Lower leg skin (tissue), 4 donors: ENCODE results near the gene PPFIA4. TPM values are rescaled to one million over a fixed set of nuclear protein-coding genes. Genes with fewer than 3 reads are reported as not detected.
A peak's percentile ranks its signal among the peaks of the same experiment; 100 is the strongest.

Experiments
- DNase-seq, 2 donors: peaks; one replicate each; pipeline ENCODE4 v3.0.0-alpha.2; 2019; ENCODE audit warnings: low spot score in 2 of 2
- H3K4me3 ChIP-seq: fragments of 200-600 bp; sonication (generic); 2 replicates; pipeline ENCODE4 v1.5.1; 2017; ENCODE audit warnings: mild to moderate bottlenecking, low read depth; ENCODE audit not compliant: poor library complexity, severe bottlenecking
- CTCF ChIP-seq, 3 donors: fragments of 450-650 bp; IDR thresholded peaks; one replicate each; pipeline ENCODE4 v1.5.1; 2016; ENCODE audit warnings: antibody characterized with exemption in 3 of 3, mild to moderate bottlenecking in 3 of 3, moderate library complexity in 2 of 3
- POLR2A ChIP-seq, 2 donors: fragments of 450-650 bp; IDR thresholded peaks; one replicate each; pipeline ENCODE4 v1.6.1; 2016 to 2017; ENCODE audit warnings: antibody characterized with exemption in 2 of 2, mild to moderate bottlenecking in 1 of 2, moderate library complexity in 1 of 2
- WGBS, 2 donors: methylation state at CpG; one replicate each; pipeline ENCODE4 v1.1.5; 2018; 5-methylcytosine and 5-hydroxymethylcytosine counted together
- intact Hi-C: fragments of 100-400 bp; cut with DNase I; formaldehyde crosslinking; loops from one replicate; pipeline ENCODE4 v1.15.0; 2023; ENCODE audit warnings: low total_unique reads
- total RNA-seq, 4 donors: library from RNA; depleted of rRNA; stranded (reverse); fragments of >200 nt; gene quantifications; one replicate each; pipeline ENCODE4 v1.1.0, GENCODE V29; 2016

PPFIA4 gene
- total RNA-seq, 4 donors from 2014 or later = 1.7 to 4.0 (median 2.8) TPM

DNA sequence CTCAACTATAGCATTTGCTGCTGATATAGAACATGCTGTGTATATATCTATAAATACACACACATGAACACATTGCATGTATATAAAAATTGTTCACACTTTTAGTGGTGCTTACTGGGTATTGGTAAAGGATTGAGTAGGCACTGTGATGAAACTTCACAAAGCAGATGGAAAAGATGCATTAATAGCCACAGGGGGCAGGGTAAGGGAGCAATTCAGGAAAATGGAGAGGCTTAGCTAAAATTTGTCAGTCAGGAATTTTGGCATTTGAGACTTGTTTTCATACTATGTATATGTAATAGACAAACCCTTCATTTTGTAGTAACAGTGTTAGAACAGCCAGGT lies 633 bp upstream of the PPFIA4 start:
- TF ChIP-seq CTCF (IDR thresholded peaks at IDR 0.05) (no peak), POLR2A (IDR thresholded peaks at IDR 0.05) (no peak)
- intact Hi-C loops = no loop called here
- H3K4me3 ChIP-seq = no peak overlapping the region
- DNase-seq = no peak

DNA sequence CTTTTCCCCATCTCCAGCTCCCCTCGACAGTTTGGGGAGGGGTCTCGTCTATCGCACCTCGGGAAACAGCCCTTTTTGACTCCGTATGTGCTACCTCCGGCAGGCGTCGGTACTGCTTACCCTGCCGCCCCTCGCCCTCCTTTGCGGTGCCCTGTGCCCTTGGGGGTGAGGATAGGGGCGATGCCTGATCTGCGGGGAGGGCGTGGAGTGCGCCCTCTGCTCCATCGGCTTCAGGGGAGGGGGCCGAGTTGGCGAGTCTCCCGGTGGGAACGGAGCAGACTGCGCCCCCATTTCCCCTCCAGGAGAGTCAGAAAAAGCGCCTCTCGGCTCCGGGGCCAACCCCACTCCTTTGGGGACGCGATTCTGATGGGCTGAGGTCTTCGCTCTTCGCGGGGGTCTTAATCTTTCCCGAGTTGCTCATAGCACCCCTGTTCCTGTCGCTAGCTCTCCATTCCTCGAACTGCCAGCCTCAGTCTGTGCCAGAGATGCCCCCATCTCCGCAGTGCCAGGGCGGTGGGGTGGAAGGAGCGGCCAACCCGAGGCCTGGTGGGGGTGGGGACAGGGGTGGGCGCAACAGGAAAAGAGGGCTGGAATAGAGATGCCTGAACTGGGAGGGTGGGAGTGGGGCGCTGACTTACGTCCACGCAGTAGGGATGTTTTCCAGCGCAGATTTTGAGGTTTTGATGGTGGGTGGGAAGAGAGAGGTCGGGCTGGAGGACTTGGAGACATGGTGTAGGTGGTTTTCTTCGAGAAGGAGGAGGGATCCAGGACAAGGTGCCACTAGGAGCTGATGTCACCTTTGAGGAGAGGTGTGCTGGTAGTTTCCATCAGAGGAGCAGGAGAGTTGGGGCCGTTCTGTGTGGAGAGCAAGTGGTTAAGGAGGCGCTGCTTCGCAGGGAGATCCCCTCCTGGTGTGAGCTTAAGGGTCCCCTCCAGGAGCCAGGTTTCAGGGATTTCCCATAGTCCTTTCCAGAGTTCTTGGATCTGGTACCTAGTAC lies 674 bp downstream of the PPFIA4 start:
- peak overlapping the region; percentile 25 for H3K4me3 ChIP-seq
- TF ChIP-seq CTCF (IDR thresholded peaks at IDR 0.05) = no peak
- TF ChIP-seq POLR2A (IDR thresholded peaks at IDR 0.05) = no peak
- intact Hi-C loops = no loop called here
- DNase-seq = peak in 1 of 2 donors; percentile 87
- WGBS, 2 donors = 13 to 15% methylated on average over 43 to 46 of the region's 46 CpGs

DNA sequence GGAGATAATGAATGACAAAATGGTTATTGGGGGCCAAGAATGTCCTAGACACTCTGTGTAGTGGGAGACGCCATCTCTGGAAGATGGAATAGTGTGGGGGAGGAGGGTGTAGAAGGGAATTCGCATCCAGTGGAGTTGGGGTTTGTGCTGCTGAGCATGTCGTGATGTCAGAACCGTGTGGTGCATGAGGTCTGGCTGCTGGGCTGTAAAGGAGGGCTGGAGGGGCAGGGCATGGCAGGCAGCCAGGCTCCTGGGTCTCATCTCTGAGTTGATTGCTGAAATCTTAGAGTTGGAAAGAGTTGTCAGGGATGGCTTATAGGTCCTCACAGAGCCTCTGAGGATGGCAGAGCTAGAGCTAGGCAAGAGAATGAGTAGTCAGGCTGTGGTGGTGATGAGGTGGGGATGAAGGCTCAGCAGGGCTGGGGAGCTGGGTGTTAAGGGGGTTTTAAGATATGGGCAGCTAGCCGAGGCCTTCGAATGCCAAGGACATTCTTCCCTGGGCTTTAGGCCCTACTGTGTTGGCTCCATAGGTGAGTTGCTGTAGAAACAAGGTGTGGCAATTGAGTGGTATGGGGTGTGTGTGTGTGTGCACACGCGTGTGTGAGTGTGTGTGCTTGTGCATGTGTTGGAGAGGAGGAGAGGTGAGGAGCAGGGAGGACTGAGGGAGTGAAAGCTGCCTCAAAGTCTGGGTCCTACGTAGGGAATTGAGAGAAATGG lies 1.9 kb downstream of the PPFIA4 start:
- intact Hi-C loops = no loop called here
- H3K4me3 ChIP-seq = no peak overlapping the region
- TF ChIP-seq CTCF (IDR thresholded peaks at IDR 0.05) = no peak
- TF ChIP-seq POLR2A (IDR thresholded peaks at IDR 0.05) = no peak
- no peak for DNase-seq
- 77 to 85% methylated on average over 9 of the region's 9 CpGs for WGBS, 2 donors

DNA sequence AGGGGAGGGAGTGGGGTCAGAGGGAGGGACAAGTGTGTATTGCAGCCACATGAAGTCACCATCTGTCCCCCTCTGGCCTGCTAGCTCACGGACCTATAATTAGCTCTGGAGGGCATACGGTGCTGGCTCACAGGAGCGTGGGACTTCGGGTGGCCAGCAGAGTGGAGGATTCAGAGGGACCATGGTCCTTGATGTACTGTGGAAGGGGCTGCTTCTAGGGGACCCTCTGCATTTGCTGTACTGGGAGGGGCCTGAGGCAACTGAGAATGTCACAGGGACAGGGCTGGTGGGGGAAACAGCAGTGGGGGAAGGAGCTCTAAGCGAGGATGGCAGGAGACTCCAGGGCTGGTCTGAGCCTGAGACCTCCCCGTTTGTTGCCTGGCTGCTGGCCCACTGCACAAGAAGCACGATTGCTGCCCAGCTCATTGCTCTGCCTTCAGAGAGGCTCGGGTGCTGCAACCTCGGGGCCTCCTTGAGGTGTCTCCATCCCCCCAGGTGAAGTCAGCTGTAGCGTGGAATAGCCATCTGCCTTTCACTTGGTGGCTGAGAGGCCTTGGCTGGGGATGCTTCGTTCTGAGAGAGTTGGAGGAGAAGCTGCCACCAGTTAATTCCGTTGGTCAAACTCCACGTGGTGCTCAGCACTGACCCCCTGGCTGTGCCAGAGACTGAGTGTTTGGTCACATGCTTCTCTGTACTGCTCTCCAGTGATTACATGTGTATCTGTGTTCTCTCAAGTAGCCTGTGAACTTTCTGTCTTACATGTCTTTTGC lies 2.7 kb downstream of the PPFIA4 start:
- DNase-seq = peak in 1 of 2 donors; percentile 84
- intact Hi-C loops = no loop called here
- no peak for TF ChIP-seq CTCF (IDR thresholded peaks at IDR 0.05)
- no peak for TF ChIP-seq POLR2A (IDR thresholded peaks at IDR 0.05)
- no peak overlapping the region for H3K4me3 ChIP-seq
- 62 to 72% methylated on average over 13 of the region's 13 CpGs for WGBS, 2 donors

DNA sequence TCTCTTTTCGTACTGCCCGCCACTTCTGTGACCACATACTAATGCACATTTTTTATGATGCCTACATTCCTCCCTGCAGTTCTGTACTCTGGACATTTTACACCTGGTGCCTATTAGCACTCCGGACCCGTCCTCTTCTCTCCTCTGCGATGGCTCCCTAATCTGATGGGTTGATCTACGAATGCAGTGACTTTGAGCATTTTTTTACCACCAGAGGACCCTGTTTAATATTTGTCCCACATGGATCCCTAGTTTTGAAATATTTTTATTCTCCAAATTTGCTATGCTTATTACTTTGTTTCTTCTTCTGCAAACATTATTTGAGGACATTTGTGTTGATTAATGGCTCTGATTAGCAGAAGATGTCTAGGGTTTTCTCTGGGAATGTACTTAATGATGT lies 5.2 kb downstream of the PPFIA4 start:
- 82 to 88% methylated on average over 6 of the region's 6 CpGs for WGBS, 2 donors
- no peak for DNase-seq
- H3K4me3 ChIP-seq = no peak overlapping the region
- TF ChIP-seq CTCF (IDR thresholded peaks at IDR 0.05) = no peak
- no peak for TF ChIP-seq POLR2A (IDR thresholded peaks at IDR 0.05)
- intact Hi-C loops = no loop called here
